GM19023 (cell line): ENCODE data around the gene PCYT1A.
A peak's percentile ranks its signal among the peaks of the same experiment; 100 is the strongest.
"Not testable (repeated sequence)": the region's sequence is repeated elsewhere in the genome, so short reads cannot be mapped to it uniquely, and the experiment has no call there.

Experiments
- ATAC-seq: cut with Tn5 transposase; IDR thresholded peaks from one replicate; pipeline ENCODE4 v1.9.1; 2021; ENCODE audit warnings: mild to moderate bottlenecking, moderate library complexity; ENCODE audit not compliant: unreplicated experiment

The PCYT1A gene

GRCh38 chr3:196194542-196194915, 93.0 kb downstream of the PCYT1A start:
- no peak for ATAC-seq

DNA sequence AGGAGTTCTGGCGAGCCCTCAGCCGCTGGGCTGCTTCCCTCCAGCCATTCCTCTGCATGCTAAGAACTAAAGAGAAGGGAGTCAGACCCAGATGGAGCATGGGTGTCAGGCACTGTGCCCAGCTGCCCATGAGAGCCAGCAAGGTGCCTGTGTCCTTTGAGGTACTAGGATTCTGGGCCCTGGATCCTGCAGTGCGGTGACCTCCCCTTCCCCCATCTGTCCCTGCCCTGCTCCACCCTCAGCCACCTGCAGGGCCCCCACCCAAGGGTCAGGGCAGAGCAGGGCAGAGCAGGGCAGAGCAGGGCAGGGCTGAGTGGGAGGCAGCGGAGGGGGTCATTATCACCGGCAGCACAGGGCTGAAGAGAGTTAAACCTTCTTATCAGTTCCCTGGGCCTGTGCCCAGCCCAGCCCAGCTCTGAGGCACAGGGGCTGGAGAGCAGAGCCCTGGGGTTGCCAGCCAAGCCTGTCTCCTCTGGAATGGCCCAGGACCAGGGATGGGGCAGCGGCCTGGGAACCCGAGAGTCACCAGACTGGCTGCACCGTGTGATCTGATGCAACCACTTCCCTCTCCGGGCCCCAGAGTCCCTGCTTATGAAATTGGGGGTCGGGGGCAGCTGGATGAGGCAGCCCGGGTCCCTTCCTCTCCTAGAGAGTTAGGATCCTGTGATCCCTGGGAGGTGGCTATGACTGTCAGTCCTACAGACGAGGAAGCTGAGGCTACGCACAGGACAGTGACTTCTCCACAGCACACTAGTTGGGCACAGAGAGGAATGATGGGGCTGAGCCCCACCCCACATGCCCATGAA, 93.6 kb downstream of the PCYT1A start:
- no peak for ATAC-seq

- ATAC-seq = no peak
Measured at GRCh38 chr3:196193133-196193735, 94.3 kb downstream of the PCYT1A start.

- peak; percentile 12 for ATAC-seq
Measured at GRCh38 chr3:196192524-196193051, 94.9 kb downstream of the PCYT1A start.

DNA sequence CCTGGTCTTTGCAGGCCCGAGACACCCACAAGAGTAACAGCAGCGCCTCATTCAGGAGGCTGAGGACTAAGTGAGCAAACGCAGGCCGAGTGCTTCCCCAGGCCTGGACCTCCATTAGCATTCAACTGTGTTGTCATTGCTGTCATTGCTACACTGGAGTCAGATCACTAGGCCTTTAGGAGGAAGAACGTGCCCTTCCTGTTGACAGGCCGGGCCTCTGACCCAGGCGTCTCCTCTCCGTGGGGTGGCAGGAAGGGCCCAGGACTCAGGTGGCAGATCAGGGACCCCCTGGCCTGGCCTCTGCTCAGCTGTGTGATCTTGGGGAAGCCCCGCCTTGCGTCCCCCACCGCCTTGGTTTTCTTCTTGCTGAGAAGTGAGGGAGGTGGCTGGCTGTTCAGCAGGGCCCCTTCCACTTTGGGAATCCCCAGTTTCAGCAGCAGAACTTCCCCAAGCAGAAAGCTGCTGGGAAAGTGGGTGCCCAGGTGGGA, 95.4 kb downstream of the PCYT1A start:
- ATAC-seq = peak; percentile 50

- ATAC-seq = no peak
Measured at GRCh38 chr3:196189566-196190347, 97.8 kb downstream of the PCYT1A start.

- ATAC-seq = peak; percentile 56
Measured at GRCh38 chr3:196186651-196187573, 100.6 kb downstream of the PCYT1A start.

- ATAC-seq = no peak
Measured at GRCh38 chr3:196184881-196185280, 102.6 kb downstream of the PCYT1A start.

GRCh38 chr3:196184169-196184432, 103.4 kb downstream of the PCYT1A start:
- ATAC-seq = not testable (repeated sequence)

DNA sequence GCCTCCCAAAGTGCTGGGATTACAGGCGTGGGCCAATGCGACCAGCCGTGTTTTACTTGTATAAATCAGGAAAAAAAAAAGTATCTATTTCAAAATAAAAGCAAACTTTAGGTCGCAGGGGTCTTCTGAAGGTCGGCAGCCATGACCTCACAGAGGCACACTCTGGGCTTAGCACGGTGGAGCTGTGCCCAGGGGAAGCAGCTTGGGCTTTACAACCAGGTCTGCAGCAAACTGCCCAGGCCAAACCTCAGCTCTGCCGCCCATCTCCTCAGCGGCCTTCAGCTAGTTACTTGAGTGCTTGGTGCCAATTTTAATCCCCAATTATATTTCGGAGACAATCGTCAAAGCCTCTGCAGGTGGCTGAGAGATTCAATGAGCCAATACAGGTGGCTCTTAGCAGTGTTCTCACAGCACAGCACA, 106.4 kb downstream of the PCYT1A start:
- no peak for ATAC-seq

- ATAC-seq = no peak
Measured at GRCh38 chr3:196180346-196180745, 107.2 kb downstream of the PCYT1A start.
